GM19438 (cell line): Measurements from ENCODE around the gene AFAP1.
"Not testable (repeated sequence)": the region's sequence is repeated elsewhere in the genome, so short reads cannot be mapped to it uniquely, and the experiment has no call there.

Experiments used
- ATAC-seq: cut with Tn5 transposase; IDR thresholded peaks from one replicate; pipeline ENCODE4 v1.9.1; 2021; ENCODE audit warnings: low read depth; ENCODE audit not compliant: unreplicated experiment

AFAP1 gene

GRCh38 chr4:7950301-7951092 is 10.8 kb upstream of the AFAP1 start:
- ATAC-seq: no peak

- ATAC-seq: no peak
These were observed 10.1 kb upstream of the AFAP1 start for GRCh38 chr4:7949759-7950158.

- ATAC-seq: no peak
These were observed 8.3 kb upstream of the AFAP1 start for GRCh38 chr4:7947927-7948326.

- ATAC-seq: no peak
These were observed 6.2 kb upstream of the AFAP1 start for GRCh38 chr4:7945709-7946380.

- ATAC-seq: no peak
These were observed 5.0 kb upstream of the AFAP1 start for GRCh38 chr4:7944599-7945220.

GRCh38 chr4:7943688-7944087 is 4.0 kb upstream of the AFAP1 start:
- not testable (repeated sequence) for ATAC-seq

- no peak for ATAC-seq
These were observed 3.5 kb upstream of the AFAP1 start for GRCh38 chr4:7943211-7943610.

GRCh38 chr4:7941965-7942496 is 2.4 kb upstream of the AFAP1 start:
- no peak for ATAC-seq

- no peak for ATAC-seq
These were observed 1.7 kb upstream of the AFAP1 start for GRCh38 chr4:7941111-7941964.

- no peak for ATAC-seq
These were observed 868 bp downstream of the AFAP1 start for GRCh38 chr4:7938609-7939376.

- no peak for ATAC-seq
These were observed 1.4 kb downstream of the AFAP1 start for GRCh38 chr4:7938266-7938608.

GRCh38 chr4:7937006-7937405 is 2.7 kb downstream of the AFAP1 start:
- no peak for ATAC-seq

- no peak for ATAC-seq
These were observed 5.8 kb downstream of the AFAP1 start for GRCh38 chr4:7933651-7934510.

- no peak for ATAC-seq
These were observed 7.4 kb downstream of the AFAP1 start for GRCh38 chr4:7932287-7932686.

- no peak for ATAC-seq
These were observed 10.3 kb downstream of the AFAP1 start for GRCh38 chr4:7929118-7929951.

GRCh38 chr4:7928711-7929110 is 10.9 kb downstream of the AFAP1 start:
- no peak for ATAC-seq

- no peak for ATAC-seq
These were observed 12.8 kb downstream of the AFAP1 start for GRCh38 chr4:7926822-7927221.

GRCh38 chr4:7924570-7924969 is 15.1 kb downstream of the AFAP1 start:
- ATAC-seq: no peak
